ENCODE data around the gene ARL3.

ARL3 gene

GRCh38 chr10:102635377-102635776 lies 78.8 kb downstream of the ARL3 start:
- H3K27ac ChIP-seq = no peak overlapping the region
- TF ChIP-seq ZFX (IDR thresholded peaks at IDR 0.05) = no peak
- no peak for TF ChIP-seq CTCF (conservative IDR thresholded peaks at IDR 0.05)

GRCh38 chr10:102634686-102635085 lies 79.5 kb downstream of the ARL3 start:
- H3K27ac ChIP-seq = no peak overlapping the region
- TF ChIP-seq ZFX (IDR thresholded peaks at IDR 0.05) (no peak), CTCF (conservative IDR thresholded peaks at IDR 0.05) (no peak)

GRCh38 chr10:102633848-102634247 lies 80.3 kb downstream of the ARL3 start:
- TF ChIP-seq ZFX (IDR thresholded peaks at IDR 0.05) (no peak), CTCF (conservative IDR thresholded peaks at IDR 0.05) (no peak)
- no peak overlapping the region for H3K27ac ChIP-seq

GRCh38 chr10:102633287-102633686 lies 80.9 kb downstream of the ARL3 start:
- TF ChIP-seq ZFX (IDR thresholded peaks at IDR 0.05) = no peak
- no peak for TF ChIP-seq CTCF (conservative IDR thresholded peaks at IDR 0.05)
- H3K27ac ChIP-seq = no peak overlapping the region

GRCh38 chr10:102632394-102633111 lies 81.6 kb downstream of the ARL3 start:
- TF ChIP-seq ZFX (IDR thresholded peaks at IDR 0.05) (no peak), CTCF (conservative IDR thresholded peaks at IDR 0.05) (no peak)
- H3K27ac ChIP-seq = no peak overlapping the region

GRCh38 chr10:102631525-102632393 lies 82.4 kb downstream of the ARL3 start:
- H3K27ac ChIP-seq = no peak overlapping the region
- TF ChIP-seq CTCF (conservative IDR thresholded peaks at IDR 0.05) (no peak), ZFX (IDR thresholded peaks at IDR 0.05) (no peak)

GRCh38 chr10:102630663-102631062 lies 83.5 kb downstream of the ARL3 start:
- H3K27ac ChIP-seq = no peak overlapping the region
- no peak for TF ChIP-seq CTCF (conservative IDR thresholded peaks at IDR 0.05)
- no peak for TF ChIP-seq ZFX (IDR thresholded peaks at IDR 0.05)

Data from C4-2B (cell line).